ENCODE data around the gene PPP4R3B.

Gene PPP4R3B

GRCh38 chr2:55502590-55503141 lies 114.8 kb downstream of the PPP4R3B start:
- DNase-seq, result no peak

- no peak for DNase-seq
These were observed 117.4 kb downstream of the PPP4R3B start for GRCh38 chr2:55500025-55500424.

GRCh38 chr2:55498582-55498981 lies 118.8 kb downstream of the PPP4R3B start:
- no peak for DNase-seq

Data from NCI-H1694 treated with DMSO at 0.1 percent for 48 hours (cell line).